Fibroblast of villous mesenchyme (primary cell): ENCODE results near the gene TRIM40. TPM values are rescaled to one million over a fixed set of nuclear protein-coding genes. Genes with fewer than 3 reads are reported as not detected.
"Not testable (repeated sequence)": the region's sequence is repeated elsewhere in the genome, so short reads cannot be mapped to it uniquely, and the experiment has no call there.

Experiments used
- DNase-seq: peaks from one replicate; pipeline ENCODE4 v3.0.0-alpha.2; 2010; ENCODE audit warnings: low read depth
- H3K4me3 ChIP-seq: 2 replicates; pipeline ENCODE4 v1.5.1; 2011; ENCODE audit warnings: low read depth, mild to moderate bottlenecking, low read length
- total RNA-seq: library from RNA; depleted of rRNA; stranded (reverse); fragments of >200 nt; gene quantifications from 2 replicates; pipeline ENCODE4 v1.2.3, GENCODE V29; 2012
- TF ChIP-seq, protein P1 (sequence below): IDR thresholded peaks from 2 replicates; pipeline ENCODE4 v1.5.1; 2012; ENCODE audit warnings: low read depth, mild to moderate bottlenecking, low read length; ENCODE audit not compliant: insufficient read depth

TRIM40 gene
- total RNA-seq, 1 donor: not detected

DNA sequence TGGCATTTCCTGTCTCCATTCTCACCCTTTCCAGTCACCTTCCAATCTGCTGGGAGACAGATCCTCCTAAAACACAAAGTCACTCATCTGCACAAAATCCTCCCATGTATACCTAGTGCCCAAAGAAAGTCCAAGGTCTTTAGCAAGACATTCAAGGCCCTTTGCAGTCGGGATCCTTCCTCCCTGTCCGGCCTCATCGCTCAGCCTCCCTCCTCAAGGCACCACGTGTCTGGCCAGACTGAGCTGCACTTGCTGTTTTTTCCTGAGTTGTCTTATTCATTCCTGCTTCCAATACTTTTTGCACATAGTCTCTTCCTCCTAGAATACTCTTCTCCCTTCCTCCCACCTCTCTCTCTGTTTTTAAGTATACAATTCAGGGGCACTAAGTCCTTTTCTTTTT is 28.8 kb downstream of the TRIM40 start:
- no peak for DNase-seq
- no peak overlapping the region for H3K4me3 ChIP-seq
- TF ChIP-seq, protein P1, sequence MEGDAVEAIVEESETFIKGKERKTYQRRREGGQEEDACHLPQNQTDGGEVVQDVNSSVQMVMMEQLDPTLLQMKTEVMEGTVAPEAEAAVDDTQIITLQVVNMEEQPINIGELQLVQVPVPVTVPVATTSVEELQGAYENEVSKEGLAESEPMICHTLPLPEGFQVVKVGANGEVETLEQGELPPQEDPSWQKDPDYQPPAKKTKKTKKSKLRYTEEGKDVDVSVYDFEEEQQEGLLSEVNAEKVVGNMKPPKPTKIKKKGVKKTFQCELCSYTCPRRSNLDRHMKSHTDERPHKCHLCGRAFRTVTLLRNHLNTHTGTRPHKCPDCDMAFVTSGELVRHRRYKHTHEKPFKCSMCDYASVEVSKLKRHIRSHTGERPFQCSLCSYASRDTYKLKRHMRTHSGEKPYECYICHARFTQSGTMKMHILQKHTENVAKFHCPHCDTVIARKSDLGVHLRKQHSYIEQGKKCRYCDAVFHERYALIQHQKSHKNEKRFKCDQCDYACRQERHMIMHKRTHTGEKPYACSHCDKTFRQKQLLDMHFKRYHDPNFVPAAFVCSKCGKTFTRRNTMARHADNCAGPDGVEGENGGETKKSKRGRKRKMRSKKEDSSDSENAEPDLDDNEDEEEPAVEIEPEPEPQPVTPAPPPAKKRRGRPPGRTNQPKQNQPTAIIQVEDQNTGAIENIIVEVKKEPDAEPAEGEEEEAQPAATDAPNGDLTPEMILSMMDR: no peak

GRCh38 chr6:30165238-30165637 is 29.3 kb downstream of the TRIM40 start:
- not testable (repeated sequence) for H3K4me3 ChIP-seq, DNase-seq

DNA sequence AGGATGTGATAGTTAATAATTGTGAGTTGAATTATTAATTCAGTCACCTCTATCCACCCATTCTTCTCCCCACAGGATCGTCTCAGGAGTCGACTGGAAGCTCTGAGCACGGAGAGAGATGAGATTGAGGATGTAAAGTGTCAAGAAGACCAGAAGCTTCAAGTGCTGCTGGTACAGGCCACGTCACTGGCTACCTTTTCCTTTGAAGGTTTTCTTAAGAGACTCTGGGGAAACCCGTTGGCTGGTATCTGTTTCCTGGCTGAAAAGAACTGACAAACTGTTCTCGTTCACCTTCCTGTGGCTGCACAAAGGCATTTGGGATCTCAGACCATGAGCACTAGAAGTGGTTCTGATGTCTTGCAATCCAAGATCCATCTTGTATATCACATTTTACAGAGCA is 31.2 kb downstream of the TRIM40 start:
- DNase-seq: no peak
- TF ChIP-seq, protein P1: no peak
- no peak overlapping the region for H3K4me3 ChIP-seq

- DNase-seq: no peak
- TF ChIP-seq, protein P1: no peak
- H3K4me3 ChIP-seq: no peak overlapping the region
Measured at GRCh38 chr6:30168741-30169140, 32.8 kb downstream of the TRIM40 start.

GRCh38 chr6:30169658-30170614 is 34.0 kb downstream of the TRIM40 start:
- DNase-seq: peak; percentile 62
- no peak overlapping the region for H3K4me3 ChIP-seq
- TF ChIP-seq, protein P1: peak; percentile 90

GRCh38 chr6:30171677-30172471 is 35.9 kb downstream of the TRIM40 start:
- H3K4me3 ChIP-seq: no peak overlapping the region
- peak; percentile 39 for DNase-seq
- TF ChIP-seq, protein P1: peak; percentile 4

DNA sequence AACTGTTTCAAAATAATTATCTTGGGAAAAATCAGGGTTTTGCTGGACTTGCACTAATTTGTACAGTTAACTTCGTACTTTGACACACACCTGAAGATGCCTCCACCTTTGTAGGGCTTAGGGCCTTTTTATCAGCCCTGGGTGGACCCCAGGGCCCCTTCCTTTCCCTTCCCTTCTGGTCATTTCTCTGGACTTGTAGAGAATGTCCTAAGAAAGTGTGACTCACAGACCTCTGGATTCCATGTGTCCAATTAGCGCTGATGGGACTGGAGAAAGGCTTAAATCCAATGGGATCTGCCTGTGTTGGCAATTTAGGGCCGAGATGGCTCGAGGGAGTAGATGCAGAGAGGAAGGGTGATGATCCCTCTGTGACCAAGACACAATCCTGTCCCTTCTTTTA is 36.7 kb downstream of the TRIM40 start:
- DNase-seq: no peak
- no peak overlapping the region for H3K4me3 ChIP-seq
- TF ChIP-seq, protein P1: no peak
